ENCODE measurements around the gene TMEM63C.

The TMEM63C gene

DNA sequence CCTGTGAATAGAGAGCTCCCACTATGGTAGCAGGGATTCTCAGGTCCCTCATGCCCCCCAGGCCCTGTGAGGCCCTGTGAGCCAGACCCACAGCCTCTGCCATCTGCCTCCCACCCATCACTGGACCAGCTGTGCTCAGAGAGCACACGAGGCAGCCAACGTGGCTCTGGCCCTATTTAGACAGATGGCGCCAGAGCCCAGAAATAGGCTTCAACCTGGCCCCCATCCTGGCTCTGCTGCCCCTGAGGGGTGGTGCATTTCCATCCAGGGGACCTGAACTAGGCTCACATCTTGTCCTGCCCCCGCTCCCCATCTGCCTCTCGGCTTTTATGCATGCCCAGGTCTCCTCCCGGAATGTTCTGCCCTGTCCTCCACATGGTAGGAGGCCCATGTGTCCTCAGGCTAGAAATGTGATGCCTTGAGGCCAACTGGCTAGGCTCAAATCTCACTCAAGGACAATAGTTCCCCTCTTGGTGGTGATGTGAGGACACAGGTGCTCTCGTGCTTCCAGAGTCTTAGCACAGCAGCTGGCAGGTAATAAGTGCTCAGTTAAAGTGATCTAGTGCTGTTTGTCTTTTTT is 18.9 kb downstream of the TMEM63C start:
- Histone ChIP-seq H3K27ac (no peak overlapping the region), H3K4me1 (ENCODE audit: control insufficient read depth in 1 of 2, insufficient read depth in 1 of 2, low read depth in 1 of 2, low read length in 1 of 2) (no peaks in the 10 kb centered on the region), H3K27me3 (peaks cover 7% of the 10 kb centered on the region), H3K4me3 (ENCODE audit: low read depth in 1 of 2, low read length in 1 of 2) (no peak overlapping the region), H3K9me3 (no peaks in the 10 kb centered on the region), H3K36me3 (no peaks in the 10 kb centered on the region)
- TF ChIP-seq, protein P1, sequence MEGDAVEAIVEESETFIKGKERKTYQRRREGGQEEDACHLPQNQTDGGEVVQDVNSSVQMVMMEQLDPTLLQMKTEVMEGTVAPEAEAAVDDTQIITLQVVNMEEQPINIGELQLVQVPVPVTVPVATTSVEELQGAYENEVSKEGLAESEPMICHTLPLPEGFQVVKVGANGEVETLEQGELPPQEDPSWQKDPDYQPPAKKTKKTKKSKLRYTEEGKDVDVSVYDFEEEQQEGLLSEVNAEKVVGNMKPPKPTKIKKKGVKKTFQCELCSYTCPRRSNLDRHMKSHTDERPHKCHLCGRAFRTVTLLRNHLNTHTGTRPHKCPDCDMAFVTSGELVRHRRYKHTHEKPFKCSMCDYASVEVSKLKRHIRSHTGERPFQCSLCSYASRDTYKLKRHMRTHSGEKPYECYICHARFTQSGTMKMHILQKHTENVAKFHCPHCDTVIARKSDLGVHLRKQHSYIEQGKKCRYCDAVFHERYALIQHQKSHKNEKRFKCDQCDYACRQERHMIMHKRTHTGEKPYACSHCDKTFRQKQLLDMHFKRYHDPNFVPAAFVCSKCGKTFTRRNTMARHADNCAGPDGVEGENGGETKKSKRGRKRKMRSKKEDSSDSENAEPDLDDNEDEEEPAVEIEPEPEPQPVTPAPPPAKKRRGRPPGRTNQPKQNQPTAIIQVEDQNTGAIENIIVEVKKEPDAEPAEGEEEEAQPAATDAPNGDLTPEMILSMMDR (IDR thresholded peaks at IDR 0.05) = no peak

DNA sequence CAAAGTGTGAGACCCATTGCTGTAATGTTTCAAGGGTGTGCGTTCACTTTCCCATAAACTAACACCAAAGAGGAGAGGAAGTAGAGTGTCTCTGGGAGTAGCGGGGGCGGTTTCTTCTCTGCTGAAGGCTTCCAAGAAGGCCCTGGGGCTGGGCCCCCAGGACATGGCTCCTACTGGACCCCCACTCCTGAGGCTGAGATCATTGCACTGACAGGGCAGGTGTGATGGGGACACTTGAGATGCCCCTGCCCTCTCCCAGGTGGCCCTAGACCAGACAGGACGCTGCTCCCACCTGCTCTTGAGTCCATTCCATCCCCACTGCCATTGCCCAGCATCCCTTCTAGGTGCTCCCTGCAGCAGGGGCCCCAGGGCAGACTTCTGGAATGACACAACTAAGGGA is 20.1 kb downstream of the TMEM63C start:
- TF ChIP-seq, protein P1 (IDR thresholded peaks at IDR 0.05) = no peak
- Histone ChIP-seq H3K27ac (no peak overlapping the region), H3K27me3 (peaks cover 7% of the 10 kb centered on the region), H3K9me3 (no peaks in the 10 kb centered on the region), H3K4me3 (ENCODE audit: low read depth in 1 of 2, low read length in 1 of 2) (no peak overlapping the region), H3K4me1 (ENCODE audit: control insufficient read depth in 1 of 2, insufficient read depth in 1 of 2, low read depth in 1 of 2, low read length in 1 of 2) (no peaks in the 10 kb centered on the region), H3K36me3 (no peaks in the 10 kb centered on the region)

DNA sequence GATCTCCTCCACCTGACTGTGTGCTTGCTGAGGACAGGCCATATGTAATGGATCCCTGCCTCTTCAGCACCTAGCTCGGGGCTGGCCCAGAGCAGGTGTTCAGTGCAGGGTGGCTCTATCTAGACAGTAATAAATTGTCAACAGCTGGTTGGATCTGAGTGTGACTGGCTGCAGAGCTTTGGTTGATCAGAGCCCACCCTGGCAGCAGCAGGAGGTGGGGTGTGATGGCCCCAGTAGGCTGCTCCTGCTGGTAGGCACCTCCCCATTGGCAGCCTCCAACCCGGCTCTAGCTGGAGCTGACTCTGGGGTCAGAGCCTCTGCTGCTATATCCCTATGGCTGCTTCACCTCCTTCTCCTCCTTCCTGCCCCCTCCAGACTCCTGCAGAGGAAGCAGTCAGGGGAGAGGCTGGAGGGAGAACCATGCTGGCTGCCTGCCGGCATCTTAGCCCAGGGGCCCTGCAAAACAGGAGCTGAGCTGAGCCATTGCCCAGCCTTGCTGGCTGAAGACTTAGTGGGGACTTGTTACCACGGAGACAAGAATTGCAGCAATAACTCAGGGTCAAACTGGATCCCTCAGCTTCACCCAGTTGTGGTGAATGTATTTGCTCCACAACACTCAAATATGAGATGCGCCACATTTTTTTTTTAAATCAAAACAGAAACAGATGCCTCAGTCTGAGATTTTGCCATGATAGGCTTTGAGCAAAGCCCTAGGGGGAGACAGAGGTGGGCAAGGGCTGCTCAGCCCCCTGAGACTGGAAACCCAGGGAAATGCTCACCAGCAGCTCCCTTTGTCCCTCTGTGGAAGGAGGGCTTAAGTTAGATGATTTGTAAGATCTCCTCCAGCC is 22.2 kb downstream of the TMEM63C start:
- Histone ChIP-seq H3K27me3 (peaks cover 7% of the 10 kb centered on the region), H3K27ac (no peak overlapping the region), H3K36me3 (no peaks in the 10 kb centered on the region), H3K9me3 (no peaks in the 10 kb centered on the region), H3K4me1 (ENCODE audit: control insufficient read depth in 1 of 2, insufficient read depth in 1 of 2, low read depth in 1 of 2, low read length in 1 of 2) (no peaks in the 10 kb centered on the region), H3K4me3 (ENCODE audit: low read depth in 1 of 2, low read length in 1 of 2) (no peak overlapping the region)
- TF ChIP-seq, protein P1 (IDR thresholded peaks at IDR 0.05) = no peak

DNA sequence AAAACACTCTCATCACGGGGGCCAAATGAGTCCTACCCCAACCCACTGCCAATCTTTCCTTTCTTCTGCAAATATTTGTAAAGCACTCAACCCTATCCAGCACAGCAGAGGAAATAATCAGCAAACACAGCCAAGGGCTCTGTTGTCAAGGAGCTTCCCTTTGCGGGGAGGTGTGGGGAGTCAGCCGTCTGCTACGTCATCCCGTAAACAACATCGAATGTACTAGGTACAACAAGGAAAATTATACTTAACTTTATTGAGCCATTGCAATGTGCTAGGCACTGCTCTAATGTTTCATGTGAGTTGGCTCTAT is 22.8 kb downstream of the TMEM63C start:
- Histone ChIP-seq H3K4me3 (ENCODE audit: low read depth in 1 of 2, low read length in 1 of 2) (no peak overlapping the region), H3K9me3 (no peaks in the 10 kb centered on the region), H3K4me1 (ENCODE audit: control insufficient read depth in 1 of 2, insufficient read depth in 1 of 2, low read depth in 1 of 2, low read length in 1 of 2) (no peaks in the 10 kb centered on the region), H3K27ac (no peak overlapping the region), H3K27me3 (peaks cover 7% of the 10 kb centered on the region), H3K36me3 (no peaks in the 10 kb centered on the region)
- TF ChIP-seq, protein P1 (IDR thresholded peaks at IDR 0.05) = no peak

DNA sequence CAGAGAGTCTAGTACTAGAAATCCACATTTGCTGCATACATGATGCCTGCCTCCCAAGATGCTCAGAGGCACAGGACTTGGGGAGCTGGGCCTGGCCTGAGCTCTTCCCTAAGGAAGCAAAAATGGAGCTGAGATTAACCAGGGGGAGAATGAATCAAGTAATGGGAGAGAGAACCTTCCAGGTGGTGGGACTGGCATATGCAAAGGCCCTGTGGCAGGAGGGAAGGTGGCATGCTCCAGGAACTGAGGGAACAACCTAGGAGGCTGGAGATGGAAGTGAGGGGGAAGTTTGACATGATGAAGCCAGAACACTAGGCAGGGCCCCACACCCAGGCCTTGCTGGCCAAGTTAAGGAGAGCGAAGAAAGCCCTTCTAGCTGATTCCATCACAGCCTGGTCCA is 23.3 kb downstream of the TMEM63C start:
- Histone ChIP-seq H3K4me1 (ENCODE audit: control insufficient read depth in 1 of 2, insufficient read depth in 1 of 2, low read depth in 1 of 2, low read length in 1 of 2) (no peaks in the 10 kb centered on the region), H3K9me3 (no peaks in the 10 kb centered on the region), H3K36me3 (no peaks in the 10 kb centered on the region), H3K4me3 (ENCODE audit: low read depth in 1 of 2, low read length in 1 of 2) (no peak overlapping the region), H3K27ac (no peak overlapping the region), H3K27me3 (peaks cover 7% of the 10 kb centered on the region)
- TF ChIP-seq, protein P1 (IDR thresholded peaks at IDR 0.05) = no peak
